Measurements from ENCODE around the gene CTDSP2. TPM values are rescaled to one million over a fixed set of nuclear protein-coding genes. Genes with fewer than 3 reads are reported as not detected.
"Not testable (repeated sequence)": the region's sequence is repeated elsewhere in the genome, so short reads cannot be mapped to it uniquely, and the experiment has no call there.

Gene CTDSP2
- total RNA-seq, 1 donor from 2014 or later: 129 TPM

DNA sequence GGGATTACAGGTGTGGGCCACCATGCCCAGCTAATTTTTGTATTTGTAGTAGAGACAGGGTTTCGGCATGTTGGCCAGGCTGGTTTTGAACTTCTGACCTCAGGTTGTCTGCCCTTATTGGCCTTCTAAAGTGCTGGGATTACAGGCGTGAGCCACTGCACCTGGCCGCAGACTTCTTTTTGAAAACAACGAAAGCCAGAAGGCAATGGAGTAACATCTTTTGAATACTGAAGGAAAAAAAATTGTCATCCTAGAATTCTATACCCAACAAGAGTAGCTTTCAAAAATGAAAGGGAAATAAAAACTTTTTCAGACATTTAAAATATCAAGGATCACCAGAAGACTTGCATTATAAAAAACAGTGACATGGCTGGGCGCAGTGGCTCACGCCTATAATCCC lies 38.7 kb upstream of the CTDSP2 start:
- Histone ChIP-seq H3K4me1 (peaks cover 28 to 39% of the 10 kb centered on the region in 2 donors), H3K27me3 (no peaks in the 10 kb centered on the region), H3K36me3 (no peaks in the 10 kb centered on the region), H3K27ac (peak overlapping the region; percentile 53 to 99), H3K4me3 (no peak overlapping the region), H3K9me3 (peaks cover 0 to 3% of the 10 kb centered on the region in 2 donors)
- TF ChIP-seq, protein P1, sequence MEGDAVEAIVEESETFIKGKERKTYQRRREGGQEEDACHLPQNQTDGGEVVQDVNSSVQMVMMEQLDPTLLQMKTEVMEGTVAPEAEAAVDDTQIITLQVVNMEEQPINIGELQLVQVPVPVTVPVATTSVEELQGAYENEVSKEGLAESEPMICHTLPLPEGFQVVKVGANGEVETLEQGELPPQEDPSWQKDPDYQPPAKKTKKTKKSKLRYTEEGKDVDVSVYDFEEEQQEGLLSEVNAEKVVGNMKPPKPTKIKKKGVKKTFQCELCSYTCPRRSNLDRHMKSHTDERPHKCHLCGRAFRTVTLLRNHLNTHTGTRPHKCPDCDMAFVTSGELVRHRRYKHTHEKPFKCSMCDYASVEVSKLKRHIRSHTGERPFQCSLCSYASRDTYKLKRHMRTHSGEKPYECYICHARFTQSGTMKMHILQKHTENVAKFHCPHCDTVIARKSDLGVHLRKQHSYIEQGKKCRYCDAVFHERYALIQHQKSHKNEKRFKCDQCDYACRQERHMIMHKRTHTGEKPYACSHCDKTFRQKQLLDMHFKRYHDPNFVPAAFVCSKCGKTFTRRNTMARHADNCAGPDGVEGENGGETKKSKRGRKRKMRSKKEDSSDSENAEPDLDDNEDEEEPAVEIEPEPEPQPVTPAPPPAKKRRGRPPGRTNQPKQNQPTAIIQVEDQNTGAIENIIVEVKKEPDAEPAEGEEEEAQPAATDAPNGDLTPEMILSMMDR (IDR thresholded peaks at IDR 0.05): no peak
- intact Hi-C loops (cut with DNase I): loop anchor here (5.0 kb wide), 1 partner anchor 133 kb away; the partner anchor contains the start of gene CDK4
- DNase-seq (ENCODE audit: low spot score in 2 of 2): no peak

DNA sequence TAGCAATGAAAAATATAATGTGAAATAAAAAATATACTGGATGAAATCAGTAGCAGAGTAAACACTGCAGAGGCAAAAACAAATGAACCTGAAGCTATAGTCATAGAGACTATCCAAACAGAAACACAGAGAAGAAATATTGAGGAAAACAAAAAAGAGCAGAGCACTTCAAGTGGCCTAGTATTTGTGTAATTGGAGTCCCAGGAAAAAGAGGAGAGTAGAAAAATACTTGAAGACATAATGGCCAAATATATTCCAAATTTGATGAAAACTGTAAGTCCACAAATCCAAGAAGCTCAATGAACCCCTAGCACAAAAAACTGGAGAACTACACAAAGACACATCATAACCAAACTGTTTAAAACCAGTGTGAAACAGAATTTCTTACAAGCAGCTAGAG lies 37.2 kb upstream of the CTDSP2 start:
- H3K4me1 ChIP-seq: peaks cover 16 to 26% of the 10 kb centered on the region in 2 donors
- no peak overlapping the region for H3K4me3 ChIP-seq
- no peak for DNase-seq (ENCODE audit: low spot score in 2 of 2)
- no peaks in the 10 kb centered on the region for H3K27me3 ChIP-seq
- H3K36me3 ChIP-seq: no peaks in the 10 kb centered on the region
- H3K9me3 ChIP-seq: peaks cover 0 to 3% of the 10 kb centered on the region in 2 donors
- H3K27ac ChIP-seq: peak overlapping the region; percentile 16 to 17
- TF ChIP-seq, protein P1 (IDR thresholded peaks at IDR 0.05): no peak
- intact Hi-C loops (cut with DNase I): no loop called here

DNA sequence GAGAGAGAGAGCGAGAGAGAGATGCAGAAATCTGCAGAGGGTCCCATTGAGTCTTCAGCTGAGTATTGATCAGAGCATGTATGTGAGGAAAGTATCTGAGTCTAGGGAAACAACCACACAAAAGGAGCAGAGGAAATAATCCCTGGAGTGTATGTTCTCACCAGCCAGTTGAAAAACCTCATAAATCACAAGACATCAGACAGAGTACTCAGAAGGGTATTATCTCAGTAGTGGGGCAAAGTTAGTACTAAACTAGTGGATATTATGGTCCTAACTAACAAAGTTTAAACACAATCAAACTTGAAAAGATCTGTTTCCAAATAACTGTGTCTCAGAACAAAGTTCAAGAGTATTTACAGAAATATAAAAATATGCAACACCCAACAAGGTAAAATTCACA lies 36.5 kb upstream of the CTDSP2 start:
- no peak for DNase-seq (ENCODE audit: low spot score in 2 of 2)
- H3K9me3 ChIP-seq: peaks cover 0 to 3% of the 10 kb centered on the region in 2 donors
- H3K4me1 ChIP-seq: peaks cover 15 to 22% of the 10 kb centered on the region in 2 donors
- intact Hi-C loops (cut with DNase I): no loop called here
- TF ChIP-seq, protein P1 (IDR thresholded peaks at IDR 0.05): no peak
- no peak overlapping the region for H3K4me3 ChIP-seq
- peak overlapping the region in 1 of 2 donors; percentile 20 for H3K27ac ChIP-seq
- no peaks in the 10 kb centered on the region for H3K27me3 ChIP-seq
- no peaks in the 10 kb centered on the region for H3K36me3 ChIP-seq

DNA sequence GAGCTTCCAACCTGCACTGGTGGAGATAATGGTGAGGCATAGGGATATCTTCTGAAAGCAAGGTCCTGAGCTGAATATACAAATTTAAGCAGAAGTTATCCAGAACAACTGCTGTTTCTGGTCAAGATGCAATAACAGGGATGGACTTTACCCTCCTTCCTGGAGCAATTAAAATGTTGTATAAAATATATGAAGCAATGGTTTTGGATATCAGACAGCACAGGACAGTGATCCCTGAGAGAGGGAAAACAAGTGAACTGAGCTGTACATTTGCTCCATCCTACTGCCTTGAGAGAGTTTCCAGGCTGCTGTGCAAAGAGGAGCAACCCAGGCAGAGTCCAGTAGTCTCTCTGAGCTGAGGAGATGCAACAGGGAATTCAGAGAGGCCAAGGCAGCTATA lies 36.0 kb upstream of the CTDSP2 start:
- Histone ChIP-seq H3K4me3 (no peak overlapping the region), H3K27me3 (no peaks in the 10 kb centered on the region), H3K36me3 (no peaks in the 10 kb centered on the region), H3K9me3 (peaks cover 0 to 3% of the 10 kb centered on the region in 2 donors), H3K27ac (peak overlapping the region in 1 of 2 donors; percentile 20), H3K4me1 (peaks cover 13 to 17% of the 10 kb centered on the region in 2 donors)
- intact Hi-C loops (cut with DNase I): no loop called here
- TF ChIP-seq, protein P1 (IDR thresholded peaks at IDR 0.05): no peak
- no peak for DNase-seq (ENCODE audit: low spot score in 2 of 2)

DNA sequence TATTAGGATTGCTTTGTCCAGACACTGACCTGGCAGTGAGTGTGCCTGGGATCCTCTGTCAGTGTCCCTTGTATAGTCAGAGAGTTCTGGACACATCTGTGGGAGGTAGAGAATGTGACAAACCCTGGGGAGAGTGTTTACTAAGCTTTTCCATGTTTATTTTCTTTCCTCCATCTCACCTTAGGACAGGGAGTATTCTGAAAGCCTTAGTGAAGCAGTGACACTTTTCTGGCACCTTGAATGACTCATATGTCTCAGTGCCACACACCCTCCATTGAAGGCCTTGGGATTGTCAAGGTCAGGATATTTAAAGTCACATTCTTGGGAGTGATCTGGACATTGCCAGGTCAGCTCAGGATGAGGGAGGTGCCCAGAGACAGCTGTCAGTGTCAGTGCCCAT lies 34.9 kb upstream of the CTDSP2 start:
- Histone ChIP-seq H3K9me3 (peaks cover 0 to 3% of the 10 kb centered on the region in 2 donors), H3K4me1 (peaks cover 3 to 8% of the 10 kb centered on the region in 2 donors), H3K27ac (peak overlapping the region in 1 of 2 donors; percentile 5), H3K36me3 (no peaks in the 10 kb centered on the region), H3K27me3 (no peaks in the 10 kb centered on the region), H3K4me3 (no peak overlapping the region)
- TF ChIP-seq, protein P1 (IDR thresholded peaks at IDR 0.05): no peak
- intact Hi-C loops (cut with DNase I): no loop called here
- DNase-seq (ENCODE audit: low spot score in 2 of 2): no peak

DNA sequence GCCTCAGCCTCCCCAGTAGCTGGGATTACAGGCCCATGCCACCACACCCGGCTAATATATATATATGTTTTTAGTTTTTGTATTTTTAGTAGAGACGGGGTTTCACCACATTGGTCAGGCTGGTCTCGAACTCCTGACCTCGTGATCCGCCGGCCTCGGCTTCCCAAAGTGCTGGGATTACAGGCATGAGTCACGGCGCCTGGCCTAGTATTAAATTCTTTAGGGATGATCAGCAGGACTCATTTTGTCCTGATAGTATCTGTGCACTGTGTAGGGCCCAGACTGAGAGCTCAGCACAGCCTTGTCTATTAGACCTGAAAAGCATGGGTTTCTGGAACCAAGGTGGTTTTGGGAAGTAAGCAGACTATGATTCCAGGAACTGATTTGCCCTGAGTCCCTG lies 34.5 kb upstream of the CTDSP2 start:
- H3K4me3 ChIP-seq; H3K9me3 ChIP-seq; H3K27ac ChIP-seq; H3K4me1 ChIP-seq; intact Hi-C loops (cut with DNase I); DNase-seq (ENCODE audit: low spot score in 2 of 2); H3K36me3 ChIP-seq; H3K27me3 ChIP-seq: not testable (repeated sequence)
